Motor neuron (in vitro differentiated cells): Measurements from ENCODE around the gene LCN2. TPM values are rescaled to one million over a fixed set of nuclear protein-coding genes. Genes with fewer than 3 reads are reported as not detected.

ENCODE experiments used
- ATAC-seq, 8 experiments: fragments of 200-7000 bp; cut with Tn5 transposase; replicated peaks in 6 of 8; 2 replicates each; pipeline ENCODE4 v1.8.0; 2021; ENCODE audit warnings: mild to moderate bottlenecking in 8 of 8, moderate library complexity in 8 of 8
- H3K27ac ChIP-seq, 2 donors: fragments of 250-450 bp; sonication (Bioruptor Pico); 2 replicates each; pipeline ENCODE4 v1.9.0; 2021; ENCODE audit warnings: antibody characterized with exemption in 2 of 2, mild to moderate bottlenecking in 2 of 2, moderate library complexity in 1 of 2
- H3K4me1 ChIP-seq, 2 donors: fragments of 250-450 bp; sonication (Bioruptor Pico); replicated peaks in 1 of 2; 2 replicates each; pipeline ENCODE4 v1.6.1; 2021; ENCODE audit warnings: antibody characterized with exemption in 2 of 2, mild to moderate bottlenecking in 2 of 2, moderate library complexity in 1 of 2
- H3K4me3 ChIP-seq, 5 donors: fragments of 250-450 bp; sonication (Bioruptor Pico); 2 replicates each; pipeline ENCODE4 v1.9.0; 2021; ENCODE audit warnings: antibody characterized with exemption in 5 of 5, mild to moderate bottlenecking in 5 of 5, moderate library complexity in 4 of 5
- WGBS, 10 experiments: fragments of 450-650 bp; shearing (Covaris generic); methylation state at CpG; one replicate each; pipeline ENCODE4 v1.0.0; 2022; 5-methylcytosine and 5-hydroxymethylcytosine counted together
- in situ Hi-C, 9 experiments: fragments of 400-800 bp; cut with MboI; loops; one replicate each; pipeline ENCODE4 v1.15.0; 2021; ENCODE audit warnings: low sequenced_read_pairs in 9 of 9, low pct_unique_long_range_greater_than_20kb in 2 of 9; ENCODE audit not compliant: unreplicated experiment in 9 of 9
- total RNA-seq, 8 experiments: library from RNA; unstranded; fragments of 300-600 nt; gene quantifications; 2 replicates each; pipeline versions ENCODE4 v1.2.3 to v1.2.4, GENCODE V29; 2022

Gene LCN2
- total RNA-seq, 8 experiments from 2014 or later, result 0.76 to 3.3 (median 1.6) TPM; not detected in 3

DNA sequence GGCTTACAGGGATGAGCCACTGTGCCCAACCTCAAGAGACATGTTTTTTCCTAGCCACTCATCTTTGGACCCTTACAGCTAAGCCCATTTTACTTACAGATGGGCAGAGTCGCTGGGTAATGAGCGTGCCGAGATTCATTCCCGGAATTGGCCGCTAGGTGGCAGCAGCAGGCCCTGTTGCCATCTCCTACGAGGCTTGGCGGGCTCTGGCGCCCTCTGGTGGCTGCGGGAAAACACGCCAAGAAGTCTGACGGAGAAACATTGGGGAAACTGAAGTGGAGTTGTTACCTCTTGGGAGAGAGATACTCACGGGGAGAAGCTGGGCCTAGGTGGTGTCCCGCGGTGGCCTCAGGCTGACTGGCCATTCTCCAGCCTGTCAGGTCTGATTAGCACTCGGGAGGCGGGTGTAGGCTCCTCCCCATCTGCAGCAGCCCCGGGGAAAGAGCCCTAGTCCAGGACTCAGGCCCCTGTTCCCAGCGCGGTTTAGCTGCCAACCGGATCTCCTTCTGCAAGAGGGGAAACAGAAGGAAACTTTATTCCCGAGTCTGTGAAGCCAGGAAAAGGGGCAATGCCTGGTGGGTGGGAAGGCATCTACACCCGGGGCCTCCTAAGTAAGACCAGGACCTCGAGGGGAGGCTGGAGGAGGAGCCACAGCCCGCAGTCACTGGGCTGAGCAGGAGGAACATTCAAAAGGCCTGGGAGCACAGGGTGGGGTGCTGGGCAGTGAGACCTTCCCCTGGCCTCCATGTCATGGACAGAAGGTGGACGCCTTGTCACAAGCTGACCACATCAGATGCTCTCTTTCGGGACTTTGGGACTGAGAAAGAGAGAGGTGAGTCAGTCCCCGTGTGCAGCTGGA, 31.4 kb upstream of the LCN2 start:
- peak; percentile 50 to 87 (median 66) for ATAC-seq
- WGBS, 10 experiments, result 1 to 51% (median 15%) methylated on average over 2 to 16 of the region's 27 CpGs
- Histone ChIP-seq H3K27ac (no peak overlapping the region), H3K4me1 (no peaks in the 10 kb centered on the region), H3K4me3 (no peak overlapping the region)
- in situ Hi-C loops, result no loop called here

DNA sequence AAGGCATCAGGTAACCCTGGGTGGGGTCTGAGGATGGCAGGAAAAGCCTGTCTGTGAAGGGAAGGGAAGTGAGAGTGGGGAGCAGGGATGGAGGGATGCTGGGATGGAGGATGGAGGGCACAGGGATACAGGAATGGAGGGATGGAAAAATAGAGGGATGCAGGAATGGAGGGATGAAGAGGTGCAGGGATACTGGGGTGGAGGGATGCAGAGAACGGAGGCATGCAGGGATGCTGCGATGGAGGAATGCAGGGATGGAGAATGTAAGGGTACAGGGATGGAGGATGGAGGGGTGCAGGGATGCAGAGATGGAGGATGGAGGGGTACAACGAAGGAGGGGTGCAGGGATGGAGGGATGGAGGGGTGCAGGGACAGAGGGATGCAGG, 30.8 kb upstream of the LCN2 start:
- no peaks in the 10 kb centered on the region for H3K4me1 ChIP-seq
- WGBS, 10 experiments, result 0 to 80% (median 30%) methylated on average over 1 to 3 of the region's 3 CpGs; no CpG with 5 or more reads in 4 of the 10 experiments
- no peak overlapping the region for H3K4me3 ChIP-seq
- H3K27ac ChIP-seq, result no peak overlapping the region
- peak in 1 of 8 experiments; percentile 1 for ATAC-seq
- in situ Hi-C loops, result no loop called here

DNA sequence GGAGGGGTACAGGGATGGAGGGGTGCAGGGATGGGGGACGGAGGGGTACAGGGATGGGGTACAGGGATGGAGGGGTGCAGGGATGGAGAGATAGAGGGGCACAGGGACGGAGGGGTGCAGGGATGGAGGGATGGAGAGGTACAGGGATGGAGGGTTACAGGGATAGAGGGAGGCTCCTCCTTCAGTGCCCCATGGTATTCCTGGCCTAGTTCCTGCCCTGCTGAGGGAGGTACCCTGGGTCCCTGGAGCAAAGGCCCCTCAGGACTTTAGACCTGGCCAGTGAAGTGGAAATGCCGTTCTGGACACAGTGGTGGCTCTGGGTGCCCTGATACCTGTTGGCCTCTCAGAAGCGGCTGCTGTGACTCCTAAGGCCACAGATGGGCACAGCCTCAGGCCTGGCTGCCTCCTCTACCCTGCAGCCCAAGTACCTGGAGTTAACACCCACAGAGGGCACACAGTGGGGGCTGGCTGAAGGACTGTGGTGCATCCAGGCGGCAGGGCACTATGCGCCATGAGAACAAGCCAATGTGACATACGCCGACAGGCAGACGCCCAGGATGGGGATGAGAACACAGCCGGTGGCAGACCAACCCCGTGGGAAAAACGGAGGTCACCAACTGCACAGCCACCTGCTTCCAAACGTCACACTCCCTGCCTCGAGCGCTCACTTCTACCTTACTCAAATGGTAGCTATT, 30.1 kb upstream of the LCN2 start:
- H3K4me3 ChIP-seq, result no peak overlapping the region
- no peak overlapping the region for H3K27ac ChIP-seq
- 28 to 90% (median 82%) methylated on average over 4 to 11 of the region's 15 CpGs; no CpG with 5 or more reads in 4 of the 10 experiments for WGBS, 10 experiments
- in situ Hi-C loops, result no loop called here
- H3K4me1 ChIP-seq, result no peaks in the 10 kb centered on the region
- no peak for ATAC-seq

DNA sequence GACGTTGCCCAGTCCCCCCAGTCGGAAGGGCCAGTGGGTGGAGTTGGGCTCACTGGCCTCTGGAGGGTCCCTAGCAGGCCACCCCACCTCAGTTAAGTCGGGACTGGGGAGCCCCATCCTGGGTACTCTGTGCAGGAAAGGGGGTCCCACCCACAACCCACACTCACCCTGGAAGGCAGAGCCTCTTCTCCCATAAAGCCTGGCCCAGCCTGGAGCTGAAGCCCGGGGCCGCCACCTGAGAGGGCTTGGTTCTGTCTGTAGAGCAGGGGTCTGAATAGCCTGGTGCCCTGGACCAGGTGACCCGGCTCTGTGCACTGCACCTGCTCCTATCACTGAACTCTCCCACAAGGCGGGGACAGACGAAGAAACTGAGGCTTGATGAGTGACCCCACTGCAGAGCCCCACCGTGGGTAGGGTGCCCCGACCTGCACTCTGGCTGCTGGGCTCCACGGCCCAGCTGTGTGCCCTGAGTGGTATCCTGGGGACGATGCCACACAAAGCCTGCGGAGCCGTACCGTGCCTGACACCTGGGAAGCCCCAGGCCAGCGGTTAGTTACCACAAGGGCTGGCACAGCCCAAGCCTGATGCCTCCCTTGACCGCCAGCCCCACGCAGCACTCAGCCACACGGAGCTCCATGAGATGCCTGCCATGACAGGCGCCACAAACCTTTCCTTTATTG, 29.1 kb upstream of the LCN2 start:
- 70 to 94% (median 90%) methylated on average over 2 to 8 of the region's 20 CpGs; no CpG with 5 or more reads in 4 of the 10 experiments for WGBS, 10 experiments
- H3K27ac ChIP-seq, result no peak overlapping the region
- no peaks in the 10 kb centered on the region for H3K4me1 ChIP-seq
- in situ Hi-C loops, result no loop called here
- H3K4me3 ChIP-seq, result no peak overlapping the region
- ATAC-seq, result no peak

DNA sequence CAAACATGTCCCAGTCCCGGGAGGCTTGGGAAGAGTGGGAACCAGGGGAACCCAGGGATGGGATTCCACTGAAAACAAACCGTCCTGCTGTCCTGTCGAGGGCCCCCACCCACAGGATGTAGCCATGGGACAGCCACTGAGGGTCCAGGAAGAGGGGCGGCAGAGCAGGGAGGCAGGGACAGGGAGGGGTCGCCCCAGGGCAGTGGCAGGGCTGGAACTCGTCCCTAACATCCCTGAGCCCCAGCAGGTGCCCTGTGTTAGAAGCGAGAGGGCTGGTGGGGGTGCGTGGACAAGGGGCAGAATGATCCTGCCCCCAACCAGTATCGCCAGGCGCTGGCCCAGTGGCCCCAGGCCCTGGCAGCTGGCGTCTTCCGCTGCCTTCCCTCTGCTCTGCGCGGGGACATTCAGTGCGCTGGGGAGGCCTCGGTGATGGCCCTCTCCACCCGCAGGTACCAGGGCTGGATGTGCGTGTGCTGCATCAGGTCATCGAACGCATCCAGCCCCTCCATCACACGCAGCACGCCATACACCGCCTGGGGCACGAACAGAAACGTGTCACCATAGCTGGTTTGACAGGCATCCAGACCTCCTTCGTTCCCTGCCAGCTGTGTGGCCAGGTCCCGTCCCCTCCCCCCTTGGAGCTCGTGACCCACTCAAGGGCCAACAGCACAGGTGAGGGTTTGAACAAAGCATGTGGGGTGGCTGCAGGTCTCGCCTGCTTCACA, 28.4 kb upstream of the LCN2 start:
- Histone ChIP-seq H3K4me1 (peaks cover 4% of the 10 kb centered on the region in 2 donors), H3K4me3 (no peak overlapping the region), H3K27ac (no peak overlapping the region)
- ATAC-seq, result no peak
- 80 to 96% (median 86%) methylated on average over 1 to 7 of the region's 29 CpGs; no CpG with 5 or more reads in 5 of the 10 experiments for WGBS, 10 experiments
- in situ Hi-C loops, result no loop called here

DNA sequence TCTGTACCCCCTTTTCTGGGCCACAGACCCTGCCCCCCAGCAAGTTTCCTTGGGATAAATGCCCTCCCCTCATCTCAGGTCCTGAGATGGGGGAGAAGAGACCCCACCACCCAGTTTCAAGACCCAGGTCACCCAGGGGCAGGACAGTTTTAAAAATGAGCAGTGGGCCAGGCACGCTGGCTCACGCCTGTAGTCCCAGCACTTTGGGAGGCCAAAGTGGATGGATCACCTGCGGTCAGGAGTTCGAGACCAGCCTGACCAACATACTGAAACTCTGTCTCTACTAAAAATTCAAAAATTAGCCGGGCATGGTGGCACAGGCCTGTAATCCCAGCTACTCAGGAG, 27.8 kb upstream of the LCN2 start:
- no peak overlapping the region for H3K4me3 ChIP-seq
- no peak for ATAC-seq
- WGBS, 10 experiments, result 100% methylated on average over 3 of the region's 5 CpGs; no CpG with 5 or more reads in 9 of the 10 experiments
- in situ Hi-C loops, result no loop called here
- H3K4me1 ChIP-seq, result peaks cover 8 to 9% of the 10 kb centered on the region in 2 donors
- H3K27ac ChIP-seq, result no peak overlapping the region

DNA sequence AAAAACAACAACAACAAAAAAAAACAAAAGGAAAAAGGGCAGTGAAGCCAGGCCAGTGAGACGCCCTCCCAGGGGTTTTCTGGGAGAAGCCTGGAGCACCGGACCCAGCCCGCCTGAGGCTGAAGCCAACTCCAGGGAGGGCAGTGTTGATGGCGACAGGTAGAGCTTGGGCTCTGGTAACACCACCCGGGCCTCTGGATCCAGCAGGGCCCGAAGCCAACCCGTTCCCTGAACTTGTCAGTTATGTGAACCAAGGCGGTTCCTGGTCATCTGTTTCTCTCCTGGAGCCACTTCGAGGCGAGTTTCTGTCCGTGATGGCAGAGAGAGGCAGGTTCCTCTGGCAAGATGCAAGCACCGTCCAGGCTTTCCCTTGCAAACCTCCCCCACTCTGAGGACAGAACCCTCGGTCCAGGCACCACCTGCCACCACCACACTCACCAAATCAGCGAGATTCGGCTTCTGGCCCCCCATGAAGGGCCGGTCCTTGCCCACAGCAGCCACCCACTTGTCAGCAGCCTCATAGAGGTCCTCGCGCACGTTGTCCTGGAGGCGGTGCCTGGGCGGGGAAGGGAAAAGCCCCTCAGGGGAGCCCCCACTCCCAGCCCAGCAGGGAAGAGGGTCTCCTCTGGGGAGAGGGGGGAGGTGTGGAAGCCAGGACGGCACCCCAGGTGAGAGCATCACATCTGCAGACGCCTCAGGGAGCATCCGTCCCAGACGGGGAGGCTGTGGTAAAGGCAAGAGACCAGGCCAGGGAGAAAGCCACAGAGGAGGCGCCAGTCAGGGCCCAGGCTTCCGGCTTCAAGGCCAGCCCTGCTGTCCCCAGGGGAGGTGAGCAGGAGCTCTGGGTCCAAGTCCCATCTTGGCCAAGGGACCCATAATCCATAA, 27.1 kb upstream of the LCN2 start:
- H3K4me3 ChIP-seq, result no peak overlapping the region

DNA sequence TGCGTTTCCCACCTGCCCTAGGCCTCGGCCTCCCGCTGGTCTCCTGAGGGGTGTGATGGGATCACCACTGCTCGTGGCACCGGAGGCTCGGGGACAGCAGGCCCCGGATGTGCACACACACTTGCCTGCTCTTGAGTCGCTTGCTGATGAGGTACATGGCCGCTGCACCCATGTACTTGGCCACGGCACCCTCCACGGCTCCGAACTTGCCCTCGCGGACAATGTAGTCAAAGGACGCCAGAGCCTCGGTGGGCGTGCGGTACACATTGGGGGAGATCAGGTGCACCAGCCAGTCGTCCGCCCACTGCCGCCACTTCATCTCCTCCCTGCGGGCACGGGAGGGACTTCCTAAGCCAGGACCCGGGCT, 26.5 kb upstream of the LCN2 start:
- H3K4me1 ChIP-seq, result peaks cover 9 to 13% of the 10 kb centered on the region in 2 donors
- no peak for ATAC-seq
- in situ Hi-C loops, result no loop called here
- no peak overlapping the region for H3K4me3 ChIP-seq
- H3K27ac ChIP-seq, result no peak overlapping the region
- 96 to 100% (median 99%) methylated on average over 3 to 9 of the region's 24 CpGs; no CpG with 5 or more reads in 6 of the 10 experiments for WGBS, 10 experiments

More for the DNA sequence above, 27.1 kb upstream of the LCN2 start:
- in situ Hi-C loops, result no loop called here
- Histone ChIP-seq H3K27ac (no peak overlapping the region), H3K4me1 (peaks cover 9 to 13% of the 10 kb centered on the region in 2 donors)
- 60 to 100% (median 87%) methylated on average over 1 to 10 of the region's 27 CpGs; no CpG with 5 or more reads in 4 of the 10 experiments for WGBS, 10 experiments
- ATAC-seq, result no peak

DNA sequence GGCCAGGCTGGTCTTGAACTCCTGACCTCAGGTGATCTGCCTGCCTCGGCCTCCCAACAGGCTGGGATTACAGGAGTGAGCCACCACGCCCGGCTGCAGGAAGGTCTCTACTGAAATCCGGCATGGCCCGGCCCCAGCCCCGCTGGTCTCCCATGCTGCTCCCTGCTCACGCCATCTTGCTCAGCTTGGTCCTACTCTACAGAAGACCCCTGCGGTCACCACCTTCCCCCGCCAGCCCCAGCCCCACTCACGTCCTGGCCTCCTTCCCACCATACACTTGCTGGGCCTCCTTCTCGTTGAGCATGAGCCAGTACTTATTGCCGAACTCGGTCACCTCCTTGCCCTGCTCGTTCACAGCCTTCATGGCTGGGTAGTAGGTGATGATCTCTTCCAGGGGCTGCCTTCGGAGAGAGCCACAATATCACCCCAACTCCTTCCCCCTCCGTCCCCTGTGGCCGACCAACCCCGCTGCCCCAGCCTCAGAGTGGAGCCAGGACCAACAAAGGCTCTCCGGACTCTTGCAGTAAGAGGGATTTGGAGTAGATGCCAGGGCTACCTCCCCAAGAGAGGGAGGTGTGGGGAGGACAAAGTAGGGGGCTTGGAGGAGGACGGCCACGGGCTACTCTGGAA, 25.7 kb upstream of the LCN2 start:
- no peak overlapping the region for H3K4me3 ChIP-seq

DNA sequence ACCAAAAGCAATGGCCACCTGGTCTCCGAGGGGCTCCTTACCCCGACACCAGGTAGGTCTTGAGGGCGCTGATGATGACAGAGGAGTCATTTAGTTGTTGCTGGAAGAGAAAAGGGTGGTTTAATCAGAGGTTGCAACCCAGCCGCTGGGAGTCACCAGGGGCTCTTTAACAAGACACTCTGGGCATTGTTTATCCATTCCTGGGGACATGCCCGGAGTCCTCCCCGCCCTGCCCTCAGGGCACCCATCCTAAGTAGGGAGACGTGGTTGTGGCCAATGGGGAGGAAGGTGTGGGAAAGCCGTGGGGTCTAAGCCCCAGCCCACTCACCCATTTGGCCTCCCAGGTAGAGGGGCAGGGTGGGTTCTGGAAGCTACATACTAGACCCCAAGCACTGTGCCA, 24.8 kb upstream of the LCN2 start:
- WGBS, 10 experiments, result 93 to 95% (median 95%) methylated on average over 4 to 8 of the region's 8 CpGs; no CpG with 5 or more reads in 7 of the 10 experiments
- Histone ChIP-seq H3K4me3 (no peak overlapping the region), H3K27ac (no peak overlapping the region), H3K4me1 (peaks cover 14 to 19% of the 10 kb centered on the region in 2 donors)
- no peak for ATAC-seq
- in situ Hi-C loops, result no loop called here

More for the DNA sequence above, 25.7 kb upstream of the LCN2 start:
- no peak overlapping the region for H3K27ac ChIP-seq
- peaks cover 9 to 13% of the 10 kb centered on the region in 2 donors for H3K4me1 ChIP-seq
- no peak for ATAC-seq
- 94 to 100% (median 100%) methylated on average over 1 to 6 of the region's 21 CpGs; no CpG with 5 or more reads in 7 of the 10 experiments for WGBS, 10 experiments
- in situ Hi-C loops, result no loop called here

DNA sequence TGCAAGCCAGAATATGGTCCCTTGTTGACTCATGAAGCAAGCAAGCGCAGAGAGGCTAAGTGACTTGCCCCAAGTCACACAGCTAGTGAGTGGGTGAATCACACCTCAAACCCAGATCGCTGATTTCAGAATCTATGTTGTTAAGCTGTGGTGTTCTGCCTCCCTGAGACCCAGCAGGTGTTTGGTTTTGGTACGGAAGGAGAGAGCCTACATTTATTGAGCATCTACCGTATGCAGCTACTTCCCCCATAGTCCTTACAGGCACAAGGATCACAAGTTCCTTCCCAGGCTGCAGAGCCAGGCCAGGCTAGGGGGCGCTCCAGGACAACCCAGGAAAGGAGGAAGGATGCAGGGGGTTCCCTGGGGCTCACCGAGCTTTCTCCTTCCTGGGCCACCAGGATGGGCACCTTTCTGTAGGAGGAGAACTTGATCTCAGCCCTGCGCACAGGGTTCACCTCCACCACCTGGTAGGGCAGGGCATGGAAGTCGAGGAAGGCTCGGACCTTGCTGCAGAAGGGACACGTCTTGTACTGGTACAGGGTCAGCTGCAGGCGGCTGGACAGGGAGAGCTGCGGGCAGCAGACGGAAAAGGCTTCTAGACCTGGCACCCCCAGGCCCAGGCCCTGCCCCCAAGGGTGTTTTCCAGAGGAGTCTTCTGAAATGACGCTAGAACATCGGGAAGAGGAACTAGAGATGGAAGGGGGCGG, 24.2 kb upstream of the LCN2 start:
- ATAC-seq, result peak in 2 of 8 experiments; percentile 2
- 60 to 100% (median 82%) methylated on average over 1 to 7 of the region's 16 CpGs; no CpG with 5 or more reads in 2 of the 10 experiments for WGBS, 10 experiments
- in situ Hi-C loops, result no loop called here
- Histone ChIP-seq H3K4me3 (no peak overlapping the region), H3K4me1 (peaks cover 14 to 21% of the 10 kb centered on the region in 2 donors), H3K27ac (no peak overlapping the region)
